D721Med (cell line): ENCODE measurements around the gene ZNF521.

ENCODE experiments used
- DNase-seq: peaks from one replicate; pipeline ENCODE4 v3.0.0; 2011; ENCODE audit warnings: low spot score; ENCODE audit not compliant: insufficient read length
- FAIRE-seq: peaks from 2 replicates; lab custom pipeline; 2011; peaks lifted over from hg19 to GRCh38; lab: Jason Lieb, UNC
- CTCF ChIP-seq: IDR thresholded peaks from 2 replicates; pipeline ENCODE4 v1.5.1; 2012; ENCODE audit warnings: mild to moderate bottlenecking, control low read depth; ENCODE audit not compliant: insufficient read depth; ENCODE audit errors: missing control alignments

The ZNF521 gene

GRCh38 chr18:25364732-25365131, 12.8 kb upstream of the ZNF521 start:
- DNase-seq (no peak), FAIRE-seq (no peak)
- no peak for TF ChIP-seq CTCF

DNA sequence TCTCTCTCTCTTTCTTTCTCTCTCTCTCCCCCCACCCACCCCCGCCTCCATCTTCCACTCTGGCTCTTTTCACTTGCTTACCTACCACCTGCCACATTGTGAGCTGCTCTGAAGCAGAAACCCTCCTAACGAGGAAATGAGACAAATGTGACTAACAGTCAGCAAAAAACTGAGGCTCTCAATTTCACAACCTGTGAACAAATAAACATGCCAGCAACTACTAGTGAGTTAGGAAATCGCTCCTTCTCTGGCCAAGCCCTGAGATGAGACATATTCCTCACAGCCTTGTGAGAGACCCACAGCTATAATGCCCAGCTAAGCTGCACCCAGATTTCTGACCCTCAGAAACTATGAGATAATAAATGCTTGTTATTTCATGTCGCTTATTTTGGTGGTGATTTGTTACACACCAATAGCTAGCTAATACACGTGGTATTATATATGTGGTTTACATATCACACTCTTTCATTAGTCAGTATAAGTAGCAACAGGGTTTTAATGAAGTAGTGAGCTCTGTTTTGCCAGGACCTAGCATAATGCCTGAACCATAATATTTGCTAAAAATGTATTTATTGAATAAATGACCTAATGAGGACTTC, 8.4 kb upstream of the ZNF521 start:
- DNase-seq (no peak), FAIRE-seq (no peak)
- TF ChIP-seq CTCF: no peak

DNA sequence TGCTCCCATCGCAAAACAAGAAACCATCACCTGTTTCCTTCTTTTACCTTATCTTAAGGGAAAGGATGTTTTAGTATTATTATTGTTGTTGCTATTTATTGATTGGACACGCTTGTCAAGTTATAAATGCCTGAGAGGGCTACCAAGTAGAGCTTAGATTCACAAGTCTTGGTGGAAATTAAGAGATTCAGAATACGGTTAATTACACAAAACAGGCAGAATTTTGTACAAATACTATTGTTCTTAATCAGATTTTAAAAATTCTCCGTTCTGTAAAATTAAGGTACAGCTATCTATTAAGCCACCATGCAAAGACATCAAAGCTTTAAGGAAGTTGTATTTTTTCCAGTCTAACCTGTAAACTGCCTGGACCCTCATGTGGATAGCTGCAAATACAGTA, 1.1 kb upstream of the ZNF521 start:
- no peak for FAIRE-seq
- DNase-seq: no peak
- TF ChIP-seq CTCF: no peak

DNA sequence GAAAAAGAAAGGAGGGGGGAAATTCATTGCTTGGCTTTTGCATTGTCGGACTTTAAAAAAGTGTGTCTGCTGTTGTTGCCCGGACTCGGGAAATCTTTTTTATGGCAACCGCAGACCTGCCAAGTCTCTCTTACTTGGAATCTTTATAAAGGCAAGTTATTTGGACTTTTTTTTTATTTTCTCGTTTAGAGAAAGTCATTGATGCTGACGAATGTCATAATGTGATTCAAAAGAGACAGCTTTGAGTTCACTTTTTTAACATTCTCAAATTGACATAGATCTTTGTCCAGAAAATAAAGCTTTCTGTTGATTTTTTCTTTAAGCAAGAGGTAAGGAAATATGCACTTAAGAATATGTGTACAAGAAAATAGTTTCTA, 651 bp upstream of the ZNF521 start:
- TF ChIP-seq CTCF: no peak
- no peak for DNase-seq
- FAIRE-seq: no peak

DNA sequence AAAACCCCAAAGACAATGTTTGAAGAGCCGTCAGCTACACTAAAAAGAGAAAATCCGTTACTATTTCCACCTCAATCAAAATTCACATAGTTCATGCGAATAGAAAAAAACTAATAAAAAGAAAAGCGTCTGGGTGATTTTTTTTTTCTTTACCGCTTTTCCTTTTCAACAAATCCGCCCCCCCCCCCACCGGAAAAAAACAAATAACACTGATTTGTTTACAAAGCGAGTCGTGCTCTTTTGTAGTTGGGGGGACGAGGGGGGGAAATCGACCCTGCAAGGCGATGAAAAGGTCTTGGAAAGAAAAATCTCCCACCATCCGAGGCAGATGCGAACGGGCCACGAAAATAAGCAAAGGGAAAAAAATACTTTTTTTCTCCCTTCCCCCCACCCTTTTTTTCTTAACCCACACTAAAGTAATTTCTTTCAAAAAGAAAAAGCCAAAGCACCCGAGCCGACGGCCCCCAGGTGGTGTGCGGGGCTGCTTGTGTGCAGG, 638 bp downstream of the ZNF521 start:
- no peak for TF ChIP-seq CTCF

GRCh38 chr18:25350489-25351251, 1.3 kb downstream of the ZNF521 start:
- no peak for FAIRE-seq
- no peak for DNase-seq

More for the DNA sequence above, 638 bp downstream of the ZNF521 start:
- DNase-seq (no peak), FAIRE-seq (no peak)

More at GRCh38 chr18:25350489-25351251, 1.3 kb downstream of the ZNF521 start:
- no peak for TF ChIP-seq CTCF
